BE2C (cell line): ENCODE measurements around the gene TCF23.
"Not testable (repeated sequence)": the region's sequence is repeated elsewhere in the genome, so short reads cannot be mapped to it uniquely, and the experiment has no call there.

Experiments
- DNase-seq: peaks from one replicate; pipeline ENCODE4 v3.0.0-alpha.2; 2020
- H3K27me3 ChIP-seq: fragments of 250-450 bp; sonication (Bioruptor Pico); 2 replicates; pipeline ENCODE4 v1.5.1; 2020; ENCODE audit warnings: mild to moderate bottlenecking
- H3K36me3 ChIP-seq: fragments of 250-450 bp; sonication (Bioruptor Pico); 2 replicates; pipeline ENCODE4 v1.5.1; 2020; ENCODE audit warnings: mild to moderate bottlenecking
- H3K4me1 ChIP-seq: fragments of 250-450 bp; sonication (Bioruptor Pico); 2 replicates; pipeline ENCODE4 v1.5.1; 2020
- H3K4me3 ChIP-seq: 2 replicates; pipeline ENCODE4 v1.5.1; 2011; ENCODE audit warnings: low read depth, low read length
- H3K9me3 ChIP-seq: fragments of 250-450 bp; sonication (Bioruptor Pico); 2 replicates; pipeline ENCODE4 v1.5.1; 2020
- CTCF ChIP-seq: IDR thresholded peaks from 2 replicates; pipeline ENCODE4 v1.5.1; 2012; ENCODE audit warnings: mild to moderate bottlenecking, low read depth, low read length

The TCF23 gene

DNA sequence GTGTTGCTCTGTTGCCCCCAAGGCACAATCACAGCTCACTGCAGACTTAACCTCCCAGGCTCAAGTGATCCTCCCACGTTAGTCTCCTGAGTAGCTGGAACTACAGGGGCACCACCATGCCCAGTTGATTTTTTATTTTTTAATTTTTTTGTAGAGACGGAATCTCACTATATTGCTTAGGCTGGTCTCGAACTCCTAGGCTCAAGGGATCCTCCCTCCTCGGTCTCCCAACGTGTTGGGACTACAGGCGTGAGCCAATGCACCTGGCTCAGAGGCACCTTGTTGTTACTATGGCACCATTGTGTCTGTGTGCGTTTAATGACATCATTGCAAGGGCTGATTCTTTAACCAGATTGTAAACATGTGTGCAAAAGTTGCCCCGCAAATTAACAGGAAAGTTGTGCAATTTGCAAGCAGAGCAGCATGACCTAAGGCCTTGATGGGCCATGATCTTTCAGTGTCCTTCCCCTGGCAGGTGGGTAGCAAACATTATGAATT, 22.6 kb downstream of the TCF23 start:
- Histone ChIP-seq H3K36me3 (no peaks in the 10 kb centered on the region), H3K9me3 (no peaks in the 10 kb centered on the region), H3K27me3 (no peaks in the 10 kb centered on the region), H3K4me3 (no peak overlapping the region), H3K4me1 (no peaks in the 10 kb centered on the region)
- DNase-seq: no peak
- no peak for TF ChIP-seq CTCF

GRCh38 chr2:27174638-27175037, 25.8 kb downstream of the TCF23 start:
- no peak for TF ChIP-seq CTCF
- no peak for DNase-seq
- Histone ChIP-seq H3K27me3 (no peaks in the 10 kb centered on the region), H3K4me3 (no peak overlapping the region), H3K36me3 (no peaks in the 10 kb centered on the region), H3K4me1 (no peaks in the 10 kb centered on the region), H3K9me3 (no peaks in the 10 kb centered on the region)

- Histone ChIP-seq H3K4me3 (no peak overlapping the region), H3K9me3 (no peaks in the 10 kb centered on the region), H3K4me1 (no peaks in the 10 kb centered on the region), H3K27me3 (no peaks in the 10 kb centered on the region), H3K36me3 (no peaks in the 10 kb centered on the region)
- TF ChIP-seq CTCF: no peak
- no peak for DNase-seq
Measured at GRCh38 chr2:27175330-27175729, 26.5 kb downstream of the TCF23 start.

- H3K4me1 ChIP-seq, H3K9me3 ChIP-seq, H3K4me3 ChIP-seq, H3K36me3 ChIP-seq, DNase-seq, H3K27me3 ChIP-seq: not testable (repeated sequence)
Measured at GRCh38 chr2:27175781-27176180, 27.0 kb downstream of the TCF23 start.

- no peaks in the 10 kb centered on the region for H3K27me3 ChIP-seq
- no peaks in the 10 kb centered on the region for H3K4me1 ChIP-seq
- no peaks in the 10 kb centered on the region for H3K36me3 ChIP-seq
- no peak for TF ChIP-seq CTCF
- H3K4me3 ChIP-seq: no peak overlapping the region
- H3K9me3 ChIP-seq: no peaks in the 10 kb centered on the region
- no peak for DNase-seq
Measured at GRCh38 chr2:27177441-27178351, 28.9 kb downstream of the TCF23 start.

- Histone ChIP-seq H3K9me3 (no peaks in the 10 kb centered on the region), H3K4me1 (no peaks in the 10 kb centered on the region), H3K27me3 (no peaks in the 10 kb centered on the region), H3K4me3 (no peak overlapping the region), H3K36me3 (no peaks in the 10 kb centered on the region)
- no peak for DNase-seq
- no peak for TF ChIP-seq CTCF
Measured at GRCh38 chr2:27178469-27178868, 29.7 kb downstream of the TCF23 start.
